Liver (tissue), 3 donors: ENCODE measurements around the gene CACNA1C.

Experiments used
- ATF3 ChIP-seq: IDR thresholded peaks from 2 replicates; pipeline ENCODE4 v1.6.1; 2016; ENCODE audit warnings: antibody characterized with exemption
- CTCF ChIP-seq: fragments of 150-350 bp; IDR thresholded peaks from 2 replicates; pipeline ENCODE4 v1.5.1; 2017; ENCODE audit warnings: improper control_type of control experiment, low read depth, low read length; ENCODE audit not compliant: missing input control
- EGR1 ChIP-seq, 2 donors: IDR thresholded peaks; 2 replicates each; pipeline ENCODE4 v1.6.1; 2016 to 2018; ENCODE audit warnings: antibody characterized with exemption in 2 of 2, low read depth in 2 of 2
- GABPA ChIP-seq, 2 donors: IDR thresholded peaks in 1 of 2; conservative IDR thresholded peaks in 1 of 2; 2 replicates each; pipeline ENCODE4 v1.6.1; 2016; ENCODE audit warnings: antibody characterized with exemption in 2 of 2, mild to moderate bottlenecking in 1 of 2, moderate library complexity in 1 of 2
- HNF4G ChIP-seq: IDR thresholded peaks from 2 replicates; pipeline ENCODE4 v1.6.1; 2016; ENCODE audit warnings: antibody characterized with exemption
- JUND ChIP-seq, 2 donors: IDR thresholded peaks; 2 replicates each; pipeline ENCODE4 v1.6.1; 2016; ENCODE audit warnings: antibody characterized with exemption in 2 of 2
- MAX ChIP-seq: IDR thresholded peaks from 2 replicates; pipeline ENCODE4 v1.6.1; 2016; ENCODE audit warnings: antibody characterized with exemption
- NR2F2 ChIP-seq: IDR thresholded peaks from 2 replicates; pipeline ENCODE4 v1.6.1; 2016; ENCODE audit warnings: antibody characterized with exemption
- RAD21 ChIP-seq, 2 donors: IDR thresholded peaks; 2 replicates each; pipeline ENCODE4 v1.6.1; 2016; ENCODE audit warnings: antibody characterized with exemption in 2 of 2, mild to moderate bottlenecking in 2 of 2
- REST ChIP-seq: IDR thresholded peaks from 2 replicates; pipeline ENCODE4 v1.6.1; 2016; ENCODE audit warnings: antibody characterized with exemption, mild to moderate bottlenecking
- SP1 ChIP-seq: IDR thresholded peaks from 2 replicates; pipeline ENCODE4 v1.6.1; 2018; ENCODE audit warnings: antibody characterized with exemption, mild to moderate bottlenecking
- TAF1 ChIP-seq: conservative IDR thresholded peaks from 2 replicates; pipeline ENCODE4 v1.6.1; 2016; ENCODE audit warnings: antibody characterized with exemption, mild to moderate bottlenecking
- YY1 ChIP-seq: IDR thresholded peaks from 2 replicates; pipeline ENCODE4 v1.6.1; 2016; ENCODE audit warnings: antibody characterized with exemption, mild to moderate bottlenecking
- ZBTB33 ChIP-seq: IDR thresholded peaks from 2 replicates; pipeline ENCODE4 v1.6.1; 2016; ENCODE audit warnings: antibody characterized with exemption
- donor health status: healthy.
- donor health status: healthy.

GRCh38 chr12:2614341-2614740 is 561.6 kb downstream of the CACNA1C start:
- TF ChIP-seq MAX = no peak
- no peak for TF ChIP-seq CTCF
- TF ChIP-seq TAF1 = no peak
- TF ChIP-seq HNF4G = no peak
- no peak for TF ChIP-seq YY1
- TF ChIP-seq SP1 = no peak
- no peak for TF ChIP-seq GABPA (IDR thresholded peaks at IDR 0.05 in 1 of 2, conservative IDR thresholded peaks at IDR 0.05 in 1 of 2)
- TF ChIP-seq REST = no peak
- TF ChIP-seq NR2F2 = no peak
- TF ChIP-seq RAD21 (IDR thresholded peaks at IDR 0.05) = no peak
- no peak for TF ChIP-seq JUND (IDR thresholded peaks at IDR 0.05)
- TF ChIP-seq ZBTB33 = no peak
- no peak for TF ChIP-seq EGR1 (IDR thresholded peaks at IDR 0.05; ENCODE audit: low read depth in 2 of 2)
- no peak for TF ChIP-seq ATF3
